GM23248 (cell line): ENCODE results near the gene TAP1.

Experiments
- EZH2 ChIP-seq: fragments of 200-600 bp; sonication (generic); IDR thresholded peaks from 2 replicates; pipeline ENCODE4 v1.6.1; 2018; ENCODE audit warnings: antibody characterized with exemption, mild to moderate bottlenecking; ENCODE audit not compliant: insufficient read depth, poor library complexity, severe bottlenecking
- EZH2phosphoT487 ChIP-seq: fragments of 200-600 bp; sonication (generic); IDR thresholded peaks from 2 replicates; pipeline ENCODE4 v1.6.1; 2018; ENCODE audit warnings: antibody characterized with exemption, moderate library complexity, mild to moderate bottlenecking, low read depth; ENCODE audit not compliant: insufficient read depth

DNA sequence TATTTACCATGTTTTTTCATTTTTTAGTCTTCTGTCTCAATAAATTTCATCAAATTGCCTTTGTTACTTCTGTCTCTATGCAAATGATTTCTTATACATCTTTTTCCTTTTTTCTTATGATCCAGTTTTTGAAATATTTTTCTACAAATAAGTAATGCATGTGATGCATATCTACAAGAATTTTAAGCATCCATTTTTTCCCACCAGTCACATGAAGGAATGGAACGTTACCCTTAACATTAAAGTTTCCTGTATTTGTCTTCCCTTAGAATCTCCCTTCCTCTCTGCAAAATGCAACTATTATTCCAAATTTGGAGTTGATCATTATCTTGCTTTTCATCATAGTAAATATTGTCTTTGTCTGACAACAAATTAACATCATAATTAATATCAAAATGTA lies 36.0 kb upstream of the TAP1 start:
- TF ChIP-seq EZH2 (no peak), EZH2phosphoT487 (no peak)
